Activated B cell treated with CpG ODN at 0.5 μM for 24 hours (primary cell): Measurements from ENCODE around the gene RECK. TPM values are rescaled to one million over a fixed set of nuclear protein-coding genes. Genes with fewer than 3 reads are reported as not detected.
"Not testable (repeated sequence)": the region's sequence is repeated elsewhere in the genome, so short reads cannot be mapped to it uniquely, and the experiment has no call there.

ENCODE experiments used
- ATAC-seq: fragments of 200-7000 bp; cut with Tn5 transposase; one replicate; pipeline ENCODE4 v1.10.0; 2021; ENCODE audit warnings: low read depth, mild to moderate bottlenecking, moderate library complexity
- CTCF ChIA-PET: fragments of 350-600 bp; sonication (Branson Sonifier 250); formaldehyde crosslinking; loops from one replicate; lab custom pipeline; 2021; ENCODE audit warnings: antibody characterized with exemption; lab: Charles Lee
- POLR2A ChIA-PET: fragments of 350-600 bp; sonication (Branson Sonifier 250); formaldehyde crosslinking; loops from one replicate; lab custom pipeline; 2021; ENCODE audit warnings: antibody characterized with exemption; lab: Charles Lee
- DNase-seq: peaks from one replicate; pipeline ENCODE4 v3.0.0; 2022
- H3K27ac Mint-ChIP-seq: one replicate; pipeline ENCODE4 v1.8.0; 2020; ENCODE audit warnings: mixed read lengths
- H3K27me3 Mint-ChIP-seq: one replicate; pipeline ENCODE4 v1.8.0; 2021; ENCODE audit warnings: mixed read lengths
- H3K36me3 Mint-ChIP-seq: one replicate; pipeline ENCODE4 v1.8.0; 2021; ENCODE audit warnings: low read depth, mixed read lengths
- H3K4me1 Mint-ChIP-seq: one replicate; pipeline ENCODE4 v1.8.0; 2021; ENCODE audit warnings: mixed read lengths
- H3K4me3 Mint-ChIP-seq: one replicate; pipeline ENCODE4 v1.8.0; 2020; ENCODE audit warnings: mild to moderate bottlenecking, mixed read lengths
- H3K9me3 Mint-ChIP-seq: one replicate; pipeline ENCODE4 v1.8.0; 2020; ENCODE audit warnings: mixed read lengths
- CTCF ChIP-seq: fragments of 200-600 bp; IDR thresholded peaks from one replicate; pipeline ENCODE4 v1.8.0; 2022; ENCODE audit warnings: antibody characterized with exemption, mild to moderate bottlenecking
- intact Hi-C: fragments of 100-400 bp; cut with micrococcal nuclease; formaldehyde crosslinking; loops from one replicate; pipeline ENCODE4 v1.15.1; 2024
- total RNA-seq: library from RNA; stranded (reverse); gene quantifications from 2 replicates; pipeline ENCODE4 v1.2.3, GENCODE V29; 2022

RECK gene, protein sequence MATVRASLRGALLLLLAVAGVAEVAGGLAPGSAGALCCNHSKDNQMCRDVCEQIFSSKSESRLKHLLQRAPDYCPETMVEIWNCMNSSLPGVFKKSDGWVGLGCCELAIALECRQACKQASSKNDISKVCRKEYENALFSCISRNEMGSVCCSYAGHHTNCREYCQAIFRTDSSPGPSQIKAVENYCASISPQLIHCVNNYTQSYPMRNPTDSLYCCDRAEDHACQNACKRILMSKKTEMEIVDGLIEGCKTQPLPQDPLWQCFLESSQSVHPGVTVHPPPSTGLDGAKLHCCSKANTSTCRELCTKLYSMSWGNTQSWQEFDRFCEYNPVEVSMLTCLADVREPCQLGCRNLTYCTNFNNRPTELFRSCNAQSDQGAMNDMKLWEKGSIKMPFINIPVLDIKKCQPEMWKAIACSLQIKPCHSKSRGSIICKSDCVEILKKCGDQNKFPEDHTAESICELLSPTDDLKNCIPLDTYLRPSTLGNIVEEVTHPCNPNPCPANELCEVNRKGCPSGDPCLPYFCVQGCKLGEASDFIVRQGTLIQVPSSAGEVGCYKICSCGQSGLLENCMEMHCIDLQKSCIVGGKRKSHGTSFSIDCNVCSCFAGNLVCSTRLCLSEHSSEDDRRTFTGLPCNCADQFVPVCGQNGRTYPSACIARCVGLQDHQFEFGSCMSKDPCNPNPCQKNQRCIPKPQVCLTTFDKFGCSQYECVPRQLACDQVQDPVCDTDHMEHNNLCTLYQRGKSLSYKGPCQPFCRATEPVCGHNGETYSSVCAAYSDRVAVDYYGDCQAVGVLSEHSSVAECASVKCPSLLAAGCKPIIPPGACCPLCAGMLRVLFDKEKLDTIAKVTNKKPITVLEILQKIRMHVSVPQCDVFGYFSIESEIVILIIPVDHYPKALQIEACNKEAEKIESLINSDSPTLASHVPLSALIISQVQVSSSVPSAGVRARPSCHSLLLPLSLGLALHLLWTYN
- 4.2 and 5.0 TPM in 2 replicates for total RNA-seq

DNA sequence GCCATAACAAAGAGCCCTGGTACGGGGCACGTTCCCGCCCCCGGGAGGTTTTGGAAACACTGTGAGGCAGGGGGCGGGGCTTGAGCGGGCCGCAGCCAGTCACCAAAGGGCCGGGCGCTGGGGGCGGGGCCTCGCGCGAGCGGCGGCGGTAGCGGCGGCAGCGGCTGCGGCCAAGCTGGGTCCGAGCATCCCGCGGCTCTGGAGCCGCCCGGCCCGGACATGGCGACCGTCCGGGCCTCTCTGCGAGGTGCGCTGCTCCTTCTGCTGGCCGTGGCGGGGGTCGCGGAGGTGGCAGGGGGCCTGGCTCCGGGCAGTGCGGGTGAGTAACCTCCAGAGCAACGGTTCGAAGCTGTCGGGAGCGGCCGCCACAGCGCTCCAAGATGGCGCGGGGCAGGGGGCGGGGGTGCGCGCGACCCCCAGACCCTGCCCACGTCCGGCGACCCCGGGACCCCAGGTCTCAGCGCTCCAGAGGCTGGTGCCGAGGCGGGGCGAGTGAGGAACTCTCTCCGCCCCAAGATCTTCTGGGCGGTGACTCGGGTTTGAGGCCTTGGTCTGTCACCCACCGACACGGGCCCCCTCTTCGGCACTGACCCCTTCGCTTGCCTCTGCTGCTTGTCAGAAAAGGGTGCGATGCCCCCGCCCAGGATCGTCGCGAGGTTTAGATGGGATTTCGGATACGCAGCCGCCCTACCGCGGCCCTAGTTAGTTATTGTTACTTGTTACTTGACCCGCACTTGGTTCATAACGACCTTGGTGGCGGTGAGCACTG, at the start of gene RECK:
Gene RECK, plus strand, starts transcription at position 134 of the 769 bp plus-strand sequence. Its CDS starts 86 bp downstream, at position 220.
- Mint-ChIP-seq H3K27ac (no peak within 1 kb of the TSS), H3K4me3 (peak within 1 kb of the TSS; percentile 92), H3K27me3 (peaks cover 4% of the 10 kb centered on the region), H3K9me3 (no peaks in the 10 kb centered on the region), H3K36me3 (no peaks in the 10 kb centered on the region), H3K4me1 (peaks cover 37% of the 10 kb centered on the region)
- ChIA-PET CTCF (interaction anchor here (1.4 to 1.5 kb wide), 3 partner anchors 13 to 82 kb away, joined by 3 to 7 read pairs (median 5); no protein-coding TSS in a partner anchor), POLR2A (interaction anchor here (0.6 to 1.2 kb wide), 5 partner anchors 17 to 1047 kb away, joined by 3 to 5 read pairs (median 4); partner anchors contain the start of gene CLTA)
- DNase-seq (peak; percentile 87), ATAC-seq (peak; percentile 97)
- intact Hi-C loops, result loop anchor here (5.0 to 10.0 kb wide), 2 partner anchors 55 to 922 kb away; partner anchors contain the start of gene ATOSB
- no peak for TF ChIP-seq CTCF

DNA sequence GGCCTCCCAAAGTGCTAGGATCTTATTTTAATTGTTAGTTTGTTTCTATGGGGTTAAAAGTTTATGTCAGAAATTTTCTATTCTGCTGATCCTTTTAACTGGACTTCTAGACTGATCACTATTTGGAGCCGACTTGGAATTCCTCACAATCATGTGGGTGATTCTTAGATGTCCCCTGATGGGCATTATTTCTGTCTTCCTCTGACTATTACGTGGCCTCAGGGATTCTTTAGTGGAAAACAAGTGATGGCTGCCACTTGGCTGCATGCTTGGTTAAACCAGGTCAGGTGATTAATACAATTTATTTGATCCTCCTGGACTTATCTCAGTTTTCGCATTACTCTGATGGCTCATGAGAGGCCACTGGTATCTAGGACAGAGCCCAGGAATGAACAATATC, 46.6 kb upstream of the RECK start:
- intact Hi-C loops, result no loop called here
- TF ChIP-seq CTCF, result no peak
- ChIA-PET POLR2A (no interaction called here), CTCF (no interaction called here)
- Mint-ChIP-seq H3K27me3 (peaks cover 33% of the 10 kb centered on the region), H3K4me3 (no peak overlapping the region), H3K4me1 (no peaks in the 10 kb centered on the region), H3K27ac (no peak overlapping the region), H3K9me3 (no peaks in the 10 kb centered on the region), H3K36me3 (no peaks in the 10 kb centered on the region)
- DNase-seq, result no peak
- no peak for ATAC-seq

GRCh38 chr9:35993136-35993535, 43.6 kb upstream of the RECK start:
- H3K27ac Mint-ChIP-seq, result not testable (repeated sequence)

DNA sequence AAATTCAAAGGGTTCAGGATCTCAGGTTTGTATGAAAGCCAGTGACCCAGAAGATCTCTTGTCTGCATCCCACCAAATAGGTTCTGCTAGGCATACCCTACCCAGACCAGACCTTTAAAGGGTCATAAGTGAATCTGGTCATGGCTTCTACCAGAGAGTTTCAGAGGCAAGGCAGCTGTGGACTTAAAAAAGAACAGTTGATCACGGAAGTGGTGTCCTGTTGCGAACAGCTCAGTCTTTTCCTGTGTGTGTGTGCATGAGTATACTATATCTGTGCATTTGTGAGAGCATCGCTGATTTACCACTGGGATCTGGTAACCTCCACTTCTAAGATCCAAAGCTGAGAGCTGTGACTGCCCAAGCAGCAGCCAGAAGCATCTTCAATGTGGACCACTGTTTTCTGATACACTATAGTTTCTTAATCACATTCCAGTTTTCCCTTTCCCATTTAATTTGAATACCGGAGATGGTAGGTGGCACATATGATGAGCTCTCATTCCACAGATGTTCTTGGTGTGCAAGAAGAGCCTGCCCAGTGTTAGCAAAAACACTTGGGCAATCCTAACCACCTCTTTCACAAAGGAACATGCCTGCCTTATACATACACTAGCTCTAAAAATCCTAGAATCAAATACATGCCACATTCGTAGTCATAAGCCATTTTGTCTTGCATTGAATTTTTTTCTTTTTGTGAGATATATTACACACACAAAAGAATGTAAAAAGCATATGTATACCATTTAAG, 42.6 kb upstream of the RECK start:
- POLR2A ChIA-PET, result interaction anchor here (1.0 kb wide), 1 partner anchor 14 kb away, joined by 7 read pairs; no protein-coding TSS in a partner anchor

More at GRCh38 chr9:35993136-35993535, 43.6 kb upstream of the RECK start:
- H3K36me3 Mint-ChIP-seq, ATAC-seq, CTCF ChIA-PET, intact Hi-C loops, H3K4me3 Mint-ChIP-seq, POLR2A ChIA-PET, H3K9me3 Mint-ChIP-seq, DNase-seq, H3K4me1 Mint-ChIP-seq: not testable (repeated sequence)
- peaks cover 35% of the 10 kb centered on the region for H3K27me3 Mint-ChIP-seq

More for the DNA sequence above, 42.6 kb upstream of the RECK start:
- H3K27ac Mint-ChIP-seq, result no peak overlapping the region
- no peaks in the 10 kb centered on the region for H3K4me1 Mint-ChIP-seq
- CTCF ChIA-PET, result interaction anchor here (1.6 kb wide), 1 partner anchor 15 kb away, joined by 6 read pairs; no protein-coding TSS in a partner anchor
- H3K9me3 Mint-ChIP-seq, result peaks cover 11% of the 10 kb centered on the region
- DNase-seq (no peak), ATAC-seq (no peak)
- no peaks in the 10 kb centered on the region for H3K36me3 Mint-ChIP-seq
- no peak for TF ChIP-seq CTCF
- intact Hi-C loops, result no loop called here
- no peak overlapping the region for H3K4me3 Mint-ChIP-seq
- peaks cover 31% of the 10 kb centered on the region for H3K27me3 Mint-ChIP-seq
